ENCODE results near the gene RTP2. TPM values are rescaled to one million over a fixed set of nuclear protein-coding genes. Genes with fewer than 3 reads are reported as not detected.
"Not testable (repeated sequence)": the region's sequence is repeated elsewhere in the genome, so short reads cannot be mapped to it uniquely, and the experiment has no call there.

The RTP2 gene
- total RNA-seq, 2 experiments from 2014 or later, result not detected

- Mint-ChIP-seq H3K27me3 (peaks cover 55% of the 10 kb centered on the region), H3K36me3 (no peaks in the 10 kb centered on the region), H3K4me3 (no peak overlapping the region), H3K4me1 (no peaks in the 10 kb centered on the region), H3K27ac (no peak overlapping the region), H3K9me3 (peaks cover 3% of the 10 kb centered on the region)
- ATAC-seq (ENCODE audit: low read depth) (no peak), DNase-seq (no peak)
- POLR2A ChIA-PET, result no interaction called here
These were observed 12.4 kb downstream of the RTP2 start for GRCh38 chr3:187689984-187690383.

DNA sequence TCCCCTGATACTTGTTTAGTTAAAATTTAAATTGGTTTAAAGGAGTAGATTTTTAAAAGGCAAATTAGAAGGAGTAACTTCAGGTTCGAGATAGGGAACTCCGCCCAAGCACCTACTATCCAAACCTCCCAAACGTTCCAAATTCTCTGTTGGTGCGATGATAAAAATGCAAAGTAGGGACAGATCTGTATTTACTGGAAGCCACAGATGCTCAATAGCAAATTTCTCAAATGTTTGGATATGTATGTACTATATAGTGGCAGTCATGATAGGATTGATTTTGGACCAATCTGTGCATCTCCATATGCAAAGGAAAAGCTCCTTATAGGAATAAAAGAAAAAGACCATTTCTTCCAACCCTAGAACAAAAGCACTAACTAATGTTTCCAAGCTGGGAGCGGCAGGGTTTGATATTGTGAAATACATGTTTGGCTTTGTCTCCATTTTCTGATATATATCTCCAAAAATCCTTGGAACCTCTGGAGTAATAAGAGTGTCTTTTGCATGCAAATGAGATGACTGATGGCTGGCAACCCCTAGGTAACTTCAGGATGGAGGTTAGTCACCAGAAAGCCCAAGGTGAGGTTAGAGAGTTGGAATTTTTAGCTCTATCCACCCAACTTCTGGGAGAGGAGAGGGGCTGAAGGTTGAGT, 15.6 kb downstream of the RTP2 start:
- H3K4me1 Mint-ChIP-seq, result no peaks in the 10 kb centered on the region
- no peaks in the 10 kb centered on the region for H3K36me3 Mint-ChIP-seq
- no peak overlapping the region for H3K27ac Mint-ChIP-seq
- peaks cover 46% of the 10 kb centered on the region for H3K27me3 Mint-ChIP-seq
- DNase-seq, result no peak
- H3K9me3 Mint-ChIP-seq, result peaks cover 3% of the 10 kb centered on the region
- ATAC-seq (ENCODE audit: low read depth), result no peak
- H3K4me3 Mint-ChIP-seq, result no peak overlapping the region
- POLR2A ChIA-PET, result no interaction called here

- H3K9me3 Mint-ChIP-seq, result peaks cover 3% of the 10 kb centered on the region
- ATAC-seq (ENCODE audit: low read depth) (no peak), DNase-seq (no peak)
- no peaks in the 10 kb centered on the region for H3K4me1 Mint-ChIP-seq
- H3K36me3 Mint-ChIP-seq, result no peaks in the 10 kb centered on the region
- peaks cover 41% of the 10 kb centered on the region for H3K27me3 Mint-ChIP-seq
- no peak overlapping the region for H3K4me3 Mint-ChIP-seq
- no peak overlapping the region for H3K27ac Mint-ChIP-seq
- POLR2A ChIA-PET, result no interaction called here
These were observed 16.4 kb downstream of the RTP2 start for GRCh38 chr3:187685948-187686347.

DNA sequence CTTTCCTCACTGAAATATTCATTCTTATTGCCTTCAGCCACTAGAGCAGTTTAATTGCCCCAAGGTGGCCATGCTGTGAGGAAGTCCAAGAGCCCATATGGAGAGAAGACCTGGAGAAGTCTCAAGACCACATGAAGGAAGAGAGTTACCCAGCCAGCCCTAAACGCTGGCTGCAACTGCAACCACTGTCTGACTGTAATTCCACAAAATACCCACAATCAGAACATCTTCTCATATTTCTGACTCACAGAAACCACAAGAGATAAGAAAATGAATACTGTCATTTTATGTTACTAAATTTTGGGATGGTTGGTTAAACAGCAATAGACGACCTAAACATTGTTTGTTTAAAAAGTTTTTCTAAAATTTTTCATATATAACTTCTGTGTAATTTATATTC, 17.5 kb downstream of the RTP2 start:
- Mint-ChIP-seq H3K4me3 (no peak overlapping the region), H3K27me3 (peaks cover 35% of the 10 kb centered on the region), H3K4me1 (no peaks in the 10 kb centered on the region), H3K27ac (no peak overlapping the region), H3K36me3 (no peaks in the 10 kb centered on the region), H3K9me3 (peaks cover 3% of the 10 kb centered on the region)
- DNase-seq (no peak), ATAC-seq (ENCODE audit: low read depth) (no peak)
- POLR2A ChIA-PET, result no interaction called here

- Mint-ChIP-seq H3K27me3 (peaks cover 35% of the 10 kb centered on the region), H3K4me3 (no peak overlapping the region), H3K9me3 (peaks cover 3% of the 10 kb centered on the region), H3K36me3 (no peaks in the 10 kb centered on the region), H3K27ac (no peak overlapping the region), H3K4me1 (peaks cover 2% of the 10 kb centered on the region)
- DNase-seq (no peak), ATAC-seq (ENCODE audit: low read depth) (no peak)
- POLR2A ChIA-PET, result no interaction called here
These were observed 17.9 kb downstream of the RTP2 start for GRCh38 chr3:187684444-187684843.

DNA sequence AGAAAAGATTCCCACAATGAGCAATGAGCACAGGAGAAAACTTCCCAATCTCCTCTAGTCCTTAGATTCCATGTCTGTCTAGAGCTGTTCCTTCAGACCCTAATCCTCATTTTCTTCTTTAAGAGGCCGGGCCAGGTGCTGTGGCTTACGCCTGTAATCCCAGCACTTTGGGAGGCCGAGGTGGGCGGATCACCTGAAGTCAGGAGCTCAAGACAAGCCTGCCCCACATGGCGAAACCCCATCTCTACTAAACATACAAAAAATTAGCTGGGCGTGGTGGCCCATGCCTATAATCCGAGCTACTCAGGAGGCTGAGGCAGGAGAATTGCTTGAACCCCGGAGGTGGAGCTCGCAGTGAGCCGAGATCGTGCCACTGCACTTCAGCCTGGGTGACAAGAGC, 20.6 kb downstream of the RTP2 start:
- DNase-seq; H3K36me3 Mint-ChIP-seq; H3K4me3 Mint-ChIP-seq; H3K27ac Mint-ChIP-seq; ATAC-seq (ENCODE audit: low read depth); POLR2A ChIA-PET; H3K9me3 Mint-ChIP-seq; H3K4me1 Mint-ChIP-seq: not testable (repeated sequence)
- peaks cover 27% of the 10 kb centered on the region for H3K27me3 Mint-ChIP-seq

DNA sequence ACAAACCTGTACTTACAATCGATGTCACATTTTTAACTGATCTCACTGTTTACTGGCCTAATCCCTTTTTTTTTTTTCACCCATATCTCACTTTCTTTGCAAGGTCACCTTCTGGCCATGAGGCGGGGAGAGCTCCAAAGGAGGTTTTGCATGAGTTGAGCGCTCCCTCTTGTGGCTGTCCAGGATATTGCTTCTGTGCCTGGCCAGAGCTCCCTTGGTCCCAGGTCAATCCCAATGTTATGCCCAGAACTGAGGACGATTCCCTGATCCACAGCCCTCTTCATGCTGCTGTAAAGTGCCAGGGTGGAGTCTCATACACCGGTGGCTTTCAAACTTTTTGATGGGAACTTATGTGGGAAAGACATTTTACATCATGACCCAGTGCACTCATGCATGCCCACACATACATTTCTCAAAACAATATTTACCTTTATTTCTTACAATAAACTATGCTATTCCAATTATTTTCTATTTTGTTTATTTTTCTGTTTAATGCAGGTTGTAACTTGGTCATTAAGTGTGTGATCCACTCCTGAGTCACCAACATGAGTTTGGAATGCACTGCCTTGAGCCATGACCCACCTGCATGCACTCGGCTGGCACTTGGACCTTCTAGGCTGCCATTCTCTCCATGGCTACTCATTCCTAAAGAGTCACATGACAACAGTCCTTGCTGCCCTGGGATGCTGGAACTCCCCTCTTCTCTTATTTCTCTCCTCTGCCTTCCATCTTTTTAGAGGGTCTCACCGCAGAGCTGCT, 22.5 kb downstream of the RTP2 start:
- POLR2A ChIA-PET, result interaction anchor here (0.7 to 2.0 kb wide), 3 partner anchors 33 to 361 kb away, joined by 3 to 13 read pairs (median 4); partner anchors contain the start of gene RTP4
- Mint-ChIP-seq H3K27ac (no peak overlapping the region), H3K4me1 (peaks cover 2% of the 10 kb centered on the region), H3K4me3 (no peak overlapping the region), H3K9me3 (no peaks in the 10 kb centered on the region), H3K27me3 (peaks cover 32% of the 10 kb centered on the region), H3K36me3 (no peaks in the 10 kb centered on the region)
- peak; percentile 68 for ATAC-seq (ENCODE audit: low read depth)
- peak; percentile 67 for DNase-seq

DNA sequence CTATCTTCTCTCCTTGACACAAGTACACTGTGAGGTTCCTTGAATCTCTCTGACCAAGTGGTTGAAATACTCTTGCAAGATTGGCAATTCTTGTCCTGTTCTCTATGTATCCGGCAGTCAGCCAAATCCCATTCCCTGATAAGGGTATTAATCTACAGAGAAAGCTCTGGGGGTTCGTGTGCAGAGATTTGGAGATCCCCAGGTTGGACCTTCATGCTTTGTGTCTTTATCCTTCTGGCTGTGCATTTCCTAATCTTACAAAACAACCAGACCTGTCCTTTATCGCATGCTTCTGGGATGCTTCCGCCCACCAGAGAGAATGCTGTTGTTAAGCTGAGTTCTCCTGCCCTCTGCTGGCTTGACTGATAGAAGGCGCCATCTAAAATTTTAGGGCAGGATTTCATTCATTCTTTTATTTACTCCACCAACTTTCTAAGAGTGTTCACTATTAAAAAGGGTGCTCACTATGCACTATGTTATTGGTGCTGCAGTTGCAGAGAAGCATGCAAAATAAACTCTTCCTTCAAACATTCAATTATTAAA, 23.6 kb downstream of the RTP2 start:
- POLR2A ChIA-PET, result interaction anchor here (2.0 kb wide), 1 partner anchor 360 kb away, joined by 13 read pairs; no protein-coding TSS in a partner anchor

DNA sequence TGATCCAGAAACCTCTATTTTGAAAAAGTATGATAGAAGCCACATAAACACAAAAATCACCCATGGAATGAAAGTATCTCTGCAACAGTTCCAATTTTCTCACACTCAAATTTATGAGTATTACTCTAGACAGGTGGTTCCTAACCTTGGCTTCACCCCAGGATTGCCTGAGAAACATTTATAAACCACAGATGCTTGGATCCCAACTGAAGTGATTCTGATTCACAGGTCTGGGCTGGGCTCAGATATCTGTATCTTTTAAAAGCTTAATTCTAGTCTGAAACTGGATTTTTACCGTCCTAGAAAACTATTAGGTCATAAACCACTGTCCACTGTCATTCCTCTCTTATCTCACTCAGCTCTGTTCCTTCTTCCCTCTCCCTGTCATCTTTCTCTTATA, 24.8 kb downstream of the RTP2 start:
- POLR2A ChIA-PET, result no interaction called here
- ATAC-seq (ENCODE audit: low read depth) (no peak), DNase-seq (no peak)
- Mint-ChIP-seq H3K27ac (no peak overlapping the region), H3K4me1 (peaks cover 2% of the 10 kb centered on the region), H3K36me3 (no peaks in the 10 kb centered on the region), H3K27me3 (peaks cover 38% of the 10 kb centered on the region), H3K4me3 (no peak overlapping the region), H3K9me3 (no peaks in the 10 kb centered on the region)

More for the DNA sequence above, 23.6 kb downstream of the RTP2 start:
- no peak overlapping the region for H3K27ac Mint-ChIP-seq
- H3K27me3 Mint-ChIP-seq, result peaks cover 35% of the 10 kb centered on the region
- H3K4me3 Mint-ChIP-seq, result no peak overlapping the region
- DNase-seq (peak; percentile 32), ATAC-seq (ENCODE audit: low read depth) (peak; percentile 33)
- no peaks in the 10 kb centered on the region for H3K9me3 Mint-ChIP-seq
- no peaks in the 10 kb centered on the region for H3K36me3 Mint-ChIP-seq
- H3K4me1 Mint-ChIP-seq, result peaks cover 2% of the 10 kb centered on the region

DNA sequence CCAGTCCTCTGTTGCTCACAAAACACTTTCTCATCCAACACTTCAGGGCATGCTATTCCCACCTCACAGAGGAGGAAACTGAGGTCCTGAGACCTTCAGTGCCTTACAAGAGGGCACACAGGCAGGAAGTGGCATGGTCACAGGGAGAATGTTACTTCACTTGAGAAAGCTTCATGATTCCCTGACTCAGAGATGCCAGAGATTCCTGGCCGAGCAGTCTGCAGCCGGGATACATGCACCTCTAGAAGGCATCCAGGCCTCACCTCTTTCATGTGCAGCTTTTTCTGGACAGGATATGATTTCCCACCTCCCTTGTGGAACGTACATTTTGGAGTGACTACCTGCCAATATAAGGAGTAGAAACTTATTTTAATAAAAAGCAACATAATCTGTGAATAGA, 29.3 kb downstream of the RTP2 start:
- H3K27ac Mint-ChIP-seq, result no peak overlapping the region
- no peak for DNase-seq
- H3K4me1 Mint-ChIP-seq, result no peaks in the 10 kb centered on the region
- H3K9me3 Mint-ChIP-seq, result no peaks in the 10 kb centered on the region
- H3K4me3 Mint-ChIP-seq, result no peak overlapping the region
- H3K36me3 Mint-ChIP-seq, result no peaks in the 10 kb centered on the region
- H3K27me3 Mint-ChIP-seq, result peaks cover 63% of the 10 kb centered on the region
- ATAC-seq (ENCODE audit: low read depth), result no peak
- POLR2A ChIA-PET, result no interaction called here

DNA sequence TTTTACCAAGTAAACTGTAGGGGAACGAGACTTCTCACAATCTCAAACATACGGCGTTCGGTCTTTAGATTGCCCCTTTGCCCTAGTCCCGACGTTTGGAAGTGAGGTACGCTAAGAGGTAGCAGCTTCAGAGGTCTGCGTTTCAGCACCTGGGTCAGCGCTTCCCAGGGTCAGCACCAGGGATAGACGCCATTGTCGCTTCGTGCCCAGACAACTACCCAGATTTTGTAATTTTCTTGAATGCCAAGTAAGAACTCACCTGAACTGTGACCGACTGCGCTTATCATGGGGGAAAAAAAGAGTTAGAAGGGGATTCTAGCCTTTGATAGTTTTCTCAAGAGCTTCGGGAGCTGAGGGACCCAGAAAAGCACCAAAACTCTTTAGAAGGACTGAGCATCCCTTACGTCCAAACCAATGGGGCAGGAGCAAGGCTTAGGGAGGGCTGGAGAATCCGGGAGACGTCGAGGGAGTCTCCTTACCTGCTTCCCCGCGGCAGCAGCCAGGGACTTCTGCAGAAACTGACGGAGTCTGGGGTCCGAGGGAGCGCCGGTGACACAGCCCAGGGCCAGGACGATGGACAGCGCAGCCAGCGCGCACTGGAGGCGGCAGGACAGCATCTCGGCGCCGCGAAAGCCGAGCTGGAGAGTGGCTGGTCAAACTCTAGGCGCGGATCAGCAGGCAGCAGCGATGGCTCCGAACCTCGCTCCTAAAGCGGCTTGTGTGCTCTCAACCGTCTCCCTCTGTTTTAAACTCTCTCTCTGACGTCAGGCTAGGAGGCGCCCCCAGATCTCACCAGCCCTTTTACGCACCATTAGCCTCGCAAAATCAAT, 32.5 kb downstream of the RTP2 start, which contains the start of gene SST:
TSS of gene SST (minus strand) at position 720 of the 830 bp plus-strand sequence. CDS start at position 617, 103 bp downstream.
- H3K4me3 Mint-ChIP-seq, result no peak within 1 kb of the TSS
- ATAC-seq (ENCODE audit: low read depth) (peak; percentile 52), DNase-seq (peak; percentile 46)
- H3K36me3 Mint-ChIP-seq, result no peaks in the 10 kb centered on the region
- H3K9me3 Mint-ChIP-seq, result no peaks in the 10 kb centered on the region
- POLR2A ChIA-PET, result no interaction called here
- H3K4me1 Mint-ChIP-seq, result no peaks in the 10 kb centered on the region
- no peak within 1 kb of the TSS for H3K27ac Mint-ChIP-seq
- peaks cover 51% of the 10 kb centered on the region for H3K27me3 Mint-ChIP-seq

- H3K9me3 Mint-ChIP-seq, result no peaks in the 10 kb centered on the region
- H3K36me3 Mint-ChIP-seq, result no peaks in the 10 kb centered on the region
- ATAC-seq (ENCODE audit: low read depth), result no peak
These were observed 34.8 kb downstream of the RTP2 start for GRCh38 chr3:187667526-187667925.

GRCh38 chr3:187665764-187666402, 36.5 kb downstream of the RTP2 start:
- Mint-ChIP-seq H3K36me3 (no peaks in the 10 kb centered on the region), H3K27me3 (peaks cover 48% of the 10 kb centered on the region), H3K4me3 (no peak overlapping the region), H3K9me3 (no peaks in the 10 kb centered on the region), H3K27ac (no peak overlapping the region), H3K4me1 (no peaks in the 10 kb centered on the region)
- POLR2A ChIA-PET, result no interaction called here
- ATAC-seq (ENCODE audit: low read depth) (no peak), DNase-seq (no peak)

More at GRCh38 chr3:187667526-187667925, 34.8 kb downstream of the RTP2 start:
- Mint-ChIP-seq H3K27me3 (peaks cover 52% of the 10 kb centered on the region), H3K4me3 (no peak overlapping the region), H3K27ac (no peak overlapping the region), H3K4me1 (no peaks in the 10 kb centered on the region)
- no peak for DNase-seq
- POLR2A ChIA-PET, result no interaction called here

Measured in activated naive CD8-positive, alpha-beta T cell treated with anti-CD3 and anti-CD28 coated beads, Interleukin-2, amount 10 ng/mL, durations not matched to agents 7 days and 5 days (primary cell).